Measurements from ENCODE around the gene SUSD6. TPM values are rescaled to one million over a fixed set of nuclear protein-coding genes. Genes with fewer than 3 reads are reported as not detected.

Gene SUSD6
- total and polyA plus RNA-seq, 2 experiments from 2014 or later = 2.8 to 3.4 TPM

- Histone ChIP-seq H3K36me3 (ENCODE audit: insufficient read depth) (no peaks in the 10 kb centered on the region), H3F3A (replicated peaks; ENCODE audit: low read depth) (no peaks in the 10 kb centered on the region), H3K4me2 (no peak overlapping the region), H3K27me3 (ENCODE audit: insufficient read depth) (no peaks in the 10 kb centered on the region), H3K4me3 (no peak overlapping the region), H2AFZ (no peak overlapping the region), H3K27ac (ENCODE audit: low read depth) (no peak overlapping the region), H3K79me2 (replicated peaks; ENCODE audit: insufficient read depth) (no peaks in the 10 kb centered on the region), H3K4me1 (ENCODE audit: insufficient read depth) (peaks cover 26% of the 10 kb centered on the region), H3K9me2 (ENCODE audit: insufficient read depth) (peaks cover 2% of the 10 kb centered on the region; the same call in 1 of the 2 replicates), H4K20me1 (replicated peaks; ENCODE audit: insufficient read depth) (no peaks in the 10 kb centered on the region)
- Mint-ChIP-seq H3K36me3 (ENCODE audit: low read depth) (no peaks in the 10 kb centered on the region), H3K27me3 (ENCODE audit: insufficient read depth, low read depth, poor library complexity) (peaks cover 5% of the 10 kb centered on the region), H3K4me1 (peaks cover 41% of the 10 kb centered on the region), H3K27ac (peak overlapping the region; percentile 71; the same call in 1 of the 2 replicates), H3K9me3 (no peaks in the 10 kb centered on the region), H3K4me3 (no peak overlapping the region; the same call in 2 of the 3 replicates)
- DNase-seq (ENCODE audit: low spot score) = no peak
- no peak for ATAC-seq
- TF ChIP-seq JUNB (IDR thresholded peaks at IDR 0.05; ENCODE audit: unreplicated experiment) = no peak
- no peak for TF ChIP-seq REST (IDR thresholded peaks at IDR 0.05; ENCODE audit: unreplicated experiment)
- no peak for TF ChIP-seq CTCF (conservative IDR thresholded peaks at IDR 0.05; ENCODE audit: low read depth in 2 of 2)
- TF ChIP-seq ZNF114 (CRISPR knock-in tag; IDR thresholded peaks at IDR 0.05) = no peak
- TF ChIP-seq NANOG (IDR thresholded peaks at IDR 0.05; ENCODE audit: borderline replicate concordance) = no peak
- no peak for TF ChIP-seq EZH2 (IDR thresholded peaks at IDR 0.05; ENCODE audit: low read depth, unreplicated experiment)
- TF ChIP-seq ETS1 (IDR thresholded peaks at IDR 0.05) = no peak
- no peak for TF ChIP-seq CREB1 (CRISPR knock-in tag; IDR thresholded peaks at IDR 0.05; ENCODE audit: low read depth)
- no peak for TF ChIP-seq STAT1 (IDR thresholded peaks at IDR 0.05; ENCODE audit: unreplicated experiment)
- no peak for TF ChIP-seq ZNF462 (CRISPR knock-in tag; IDR thresholded peaks at IDR 0.05)
- TF ChIP-seq POLR2AphosphoS5 (IDR thresholded peaks at IDR 0.05; ENCODE audit: low read depth) = no peak
- no peak for TF ChIP-seq ZNF331 (CRISPR knock-in tag; IDR thresholded peaks at IDR 0.05; ENCODE audit: low read depth)
- no peak for TF ChIP-seq EZH2phosphoT487 (IDR thresholded peaks at IDR 0.05; ENCODE audit: unreplicated experiment)
Observed at GRCh38 chr14:69662636-69663299, 51.4 kb downstream of the SUSD6 start.

All from GM23338 (cell line).